Neuronal stem cell (in vitro differentiated cells): ENCODE data around the gene HOXA6.

Experiments used
- DNase-seq: peaks from one replicate; pipeline ENCODE4 v3.0.0-alpha.2; 2013; ENCODE audit warnings: low spot score
- H2AFZ ChIP-seq: one replicate; pipeline ENCODE4 v1.6.1; 2013; ENCODE audit warnings: mild to moderate bottlenecking, low read length, inconsistent platforms
- H2AK5ac ChIP-seq: 2 replicates; pipeline ENCODE4 v1.6.1; 2013; ENCODE audit warnings: low read depth, mild to moderate bottlenecking, inconsistent platforms, low read length, moderate library complexity, mixed read lengths
- H2BK120ac ChIP-seq: 2 replicates; pipeline ENCODE4 v1.6.1; 2013; ENCODE audit warnings: low read depth, mild to moderate bottlenecking, inconsistent platforms, low read length, moderate library complexity, mixed read lengths
- H2BK12ac ChIP-seq: one replicate; pipeline ENCODE4 v1.6.1; 2013; ENCODE audit warnings: low read length, inconsistent platforms
- H2BK15ac ChIP-seq: 2 replicates; pipeline ENCODE4 v1.6.1; 2013; ENCODE audit warnings: mild to moderate bottlenecking, low read length, inconsistent platforms, mixed read lengths
- H2BK5ac ChIP-seq: one replicate; pipeline ENCODE4 v1.6.1; 2013; ENCODE audit warnings: inconsistent platforms, mild to moderate bottlenecking, low read length, moderate library complexity
- H3K14ac ChIP-seq: one replicate; pipeline ENCODE4 v1.6.1; 2013; ENCODE audit warnings: low read length, inconsistent platforms
- H3K18ac ChIP-seq: 2 replicates; pipeline ENCODE4 v1.6.1; 2013; ENCODE audit warnings: low read length, inconsistent platforms
- H3K23ac ChIP-seq: 2 replicates; pipeline ENCODE4 v1.6.1; 2013; ENCODE audit warnings: low read depth, mild to moderate bottlenecking, mixed read lengths, low read length, inconsistent platforms; ENCODE audit not compliant: poor library complexity
- H3K27ac ChIP-seq: replicated peaks from 3 replicates; pipeline ENCODE4 v1.5.1; 2013; ENCODE audit warnings: low read length, inconsistent platforms
- H3K27me3 ChIP-seq, 3 experiments: 2 replicates each; pipeline ENCODE4 v1.6.1; 2013; ENCODE audit warnings: low read length in 3 of 3, mild to moderate bottlenecking in 2 of 3, inconsistent platforms in 1 of 3, low read depth in 1 of 3, mixed read lengths in 1 of 3, moderate library complexity in 1 of 3; ENCODE audit not compliant: control insufficient read depth in 3 of 3, insufficient read depth in 3 of 3
- H3K36me3 ChIP-seq, 2 donors: replicated peaks in 1 of 2; 2 replicates each; pipeline ENCODE4 v1.6.1; 2013; ENCODE audit warnings: low read length in 2 of 2; ENCODE audit not compliant: control insufficient read depth in 2 of 2, insufficient read depth in 2 of 2
- H3K4ac ChIP-seq: 2 replicates; pipeline ENCODE4 v1.6.1; 2013; ENCODE audit warnings: inconsistent platforms, mild to moderate bottlenecking, low read length, moderate library complexity
- H3K4me1 ChIP-seq, 2 donors: 1 replicate in 1 of 2; 2 replicates in 1 of 2; pipeline ENCODE4 v1.6.1; 2013; ENCODE audit warnings: low read length in 2 of 2, low read depth in 1 of 2; ENCODE audit not compliant: control insufficient read depth in 2 of 2, insufficient read depth in 1 of 2
- H3K4me2 ChIP-seq: one replicate; pipeline ENCODE4 v1.6.1; 2013; ENCODE audit warnings: mild to moderate bottlenecking, low read length, inconsistent platforms; ENCODE audit not compliant: insufficient read depth, poor library complexity, severe bottlenecking
- H3K4me3 ChIP-seq, 2 donors: 2 replicates each; pipeline ENCODE4 v1.5.1; 2013; ENCODE audit warnings: low read length in 2 of 2, mild to moderate bottlenecking in 2 of 2, inconsistent platforms in 1 of 2, moderate library complexity in 1 of 2
- H3K79me1 ChIP-seq: one replicate; pipeline ENCODE4 v1.6.1; 2013; ENCODE audit warnings: low read depth, mild to moderate bottlenecking, inconsistent platforms, low read length, moderate library complexity
- H3K9ac ChIP-seq: one replicate; pipeline ENCODE4 v1.6.1; 2013; ENCODE audit warnings: mild to moderate bottlenecking, low read depth, low read length, inconsistent platforms; ENCODE audit not compliant: poor library complexity
- H3K9me3 ChIP-seq, 2 donors: replicated peaks in 1 of 2; 2 replicates each; pipeline versions ENCODE3 to v1.6.1; 2013; ENCODE audit warnings: low read length in 2 of 2, mild to moderate bottlenecking in 2 of 2, inconsistent platforms in 1 of 2, low read depth in 1 of 2, mixed read lengths in 1 of 2, moderate library complexity in 1 of 2; ENCODE audit not compliant: control insufficient read depth in 2 of 2, insufficient read depth in 1 of 2
- H4K8ac ChIP-seq: one replicate; pipeline ENCODE4 v1.6.1; 2013; ENCODE audit warnings: low read depth, mild to moderate bottlenecking, inconsistent platforms, low read length, moderate library complexity
- H4K91ac ChIP-seq: one replicate; pipeline ENCODE4 v1.6.1; 2013; ENCODE audit warnings: low read length, low read depth, mild to moderate bottlenecking, inconsistent platforms; ENCODE audit not compliant: poor library complexity
- WGBS, 2 donors: extraction: QIAGEN DNeasy Blood & Tissue Kit; methylation state at CpG; one replicate each; pipeline ENCODE4 v1.1.7; 2013; ENCODE audit warnings: missing lambda C conversion rate in 2 of 2, mixed read lengths in 1 of 2; ENCODE audit not compliant: insufficient read length in 2 of 2, insufficient replicate concordance in 1 of 2; ENCODE audit errors: extremely low coverage in 2 of 2; 5-methylcytosine and 5-hydroxymethylcytosine counted together

The HOXA6 gene

DNA sequence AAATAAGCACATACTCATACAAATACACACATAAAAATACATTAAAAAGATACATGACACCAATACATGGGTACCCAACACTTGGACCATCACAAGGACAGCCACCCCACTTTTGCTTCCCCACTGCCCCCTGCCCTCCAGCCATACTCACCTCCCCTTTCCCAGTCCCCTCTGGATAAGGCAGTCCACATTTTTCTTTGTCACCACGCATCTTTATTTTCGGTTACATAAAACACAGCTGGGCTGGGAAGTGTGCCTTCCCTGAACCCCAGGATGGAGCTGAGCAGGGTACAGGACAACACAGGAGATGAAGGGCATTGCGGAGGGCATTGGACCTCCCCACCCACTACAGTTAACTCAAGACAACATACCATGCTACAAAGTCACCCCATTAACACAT, 6.0 kb upstream of the HOXA6 start:
- Histone ChIP-seq H3K27me3 (peaks cover 82 to 99% (median 98%) of the 10 kb centered on the region in 3 experiments), H3K27ac (no peak overlapping the region), H3K14ac (no peak overlapping the region), H3K23ac (no peak overlapping the region), H2BK120ac (no peak overlapping the region), H3K4me1 (no peaks in the 10 kb centered on the region), H4K91ac (no peak overlapping the region), H2BK5ac (no peak overlapping the region), H3K4me3 (no peak overlapping the region), H2AK5ac (no peak overlapping the region), H2AFZ (no peak overlapping the region), H3K9me3 (peaks cover 10 to 40% of the 10 kb centered on the region in 2 donors), H3K18ac (no peak overlapping the region), H3K9ac (no peak overlapping the region), H3K4ac (no peak overlapping the region), H2BK12ac (no peak overlapping the region), H3K36me3 (no peaks in the 10 kb centered on the region), H3K79me1 (no peaks in the 10 kb centered on the region), H3K4me2 (no peak overlapping the region), H4K8ac (no peak overlapping the region), H2BK15ac (no peak overlapping the region)
- no CpG with 5 or more reads among the region's 3 CpGs for WGBS, 2 donors
- DNase-seq: no peak

DNA sequence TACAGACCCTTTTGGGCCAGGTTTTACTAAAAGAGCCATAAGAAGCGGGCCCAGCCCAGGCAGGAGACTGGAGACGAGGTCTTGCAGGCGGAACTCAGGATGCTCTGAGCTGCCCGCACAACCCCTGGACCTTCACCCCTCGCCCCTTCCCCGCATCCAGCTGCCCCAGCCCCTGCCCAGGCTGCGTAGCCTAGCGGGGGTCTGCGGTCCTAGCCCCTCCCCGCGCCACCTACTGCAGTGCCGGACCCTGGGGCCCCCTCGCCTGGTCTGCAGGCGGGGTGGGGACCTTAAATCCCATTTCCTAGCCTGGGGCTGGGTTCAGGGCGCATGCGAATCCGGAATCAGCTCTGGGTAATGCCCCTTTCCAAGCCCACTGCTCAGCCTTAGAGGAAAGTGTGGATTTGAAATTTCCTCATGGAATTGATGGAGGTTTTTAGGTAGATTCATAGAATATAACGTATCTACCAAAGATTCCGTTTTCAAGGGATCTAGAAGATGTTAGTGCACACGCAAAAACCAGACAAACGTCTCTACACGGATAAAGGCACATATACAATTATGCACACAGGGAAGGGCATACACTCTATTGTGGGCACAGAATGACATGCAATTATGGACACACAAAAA, 5.4 kb upstream of the HOXA6 start:
- Histone ChIP-seq H3K9ac (no peak overlapping the region), H3K4ac (no peak overlapping the region), H3K36me3 (no peaks in the 10 kb centered on the region), H2BK5ac (no peak overlapping the region), H2BK120ac (no peak overlapping the region), H2BK12ac (no peak overlapping the region), H3K27ac (no peak overlapping the region), H3K27me3 (peaks cover 84 to 99% (median 98%) of the 10 kb centered on the region in 3 experiments), H2BK15ac (no peak overlapping the region), H2AK5ac (no peak overlapping the region), H2AFZ (peak overlapping the region; percentile 47), H3K4me3 (no peak overlapping the region), H4K91ac (no peak overlapping the region), H3K23ac (peak overlapping the region; percentile 36), H3K14ac (peak overlapping the region; percentile 65), H3K79me1 (no peaks in the 10 kb centered on the region), H3K4me2 (no peak overlapping the region), H4K8ac (no peak overlapping the region), H3K4me1 (no peaks in the 10 kb centered on the region), H3K9me3 (peaks cover 10 to 43% of the 10 kb centered on the region in 2 donors), H3K18ac (peak overlapping the region; percentile 22)
- WGBS, 2 donors: no CpG with 5 or more reads among the region's 22 CpGs
- no peak for DNase-seq

DNA sequence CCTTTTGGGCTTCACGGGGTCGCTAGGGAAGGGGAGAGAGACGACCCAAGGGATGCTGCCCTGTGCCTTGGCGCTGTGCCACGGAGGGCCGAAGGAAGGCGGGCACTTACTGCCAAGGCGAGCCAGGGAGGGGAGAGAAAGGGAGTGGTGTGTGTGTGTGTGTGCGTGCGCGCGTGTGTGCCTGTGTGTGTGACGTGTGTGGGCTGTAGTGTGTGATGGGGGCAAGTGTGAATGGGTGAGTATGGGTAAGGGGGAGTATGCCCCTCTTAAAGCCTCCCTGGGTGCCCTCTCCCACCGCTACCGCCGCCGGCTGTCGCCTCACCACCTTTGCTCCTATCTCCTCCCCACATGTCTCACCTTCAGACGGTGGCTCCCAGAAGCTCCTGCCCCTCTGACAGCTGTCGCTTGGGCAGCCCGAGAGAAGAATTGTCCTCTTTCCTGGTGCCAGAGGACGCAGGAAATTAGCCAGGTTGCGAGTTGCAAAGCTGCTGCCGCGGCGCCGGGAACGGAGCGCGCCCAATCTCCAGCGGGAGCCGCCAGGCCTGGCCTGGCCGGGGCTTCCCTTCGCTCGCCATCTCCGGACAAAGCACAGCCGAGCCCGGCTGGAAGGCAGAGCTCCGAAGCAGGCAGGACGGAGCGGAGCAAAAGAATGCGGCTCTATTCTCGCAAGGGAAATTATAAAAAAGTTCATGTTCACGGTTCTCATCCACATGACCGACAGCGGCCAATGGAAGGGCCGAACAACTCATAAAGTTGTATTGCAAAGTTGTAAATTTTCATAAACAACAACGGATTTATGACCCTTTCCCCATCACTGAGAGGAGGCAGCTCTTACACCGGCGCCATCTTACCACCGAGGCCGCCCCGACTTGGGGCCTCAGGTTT, 4.6 kb upstream of the HOXA6 start, which contains the start of gene HOXA3:
TSS of gene HOXA3 (minus strand) at position 653 of the 885 bp plus-strand sequence. CDS start 41,943 bp downstream, outside the sequence.
- H3K4me3 ChIP-seq: peak within 1 kb of the TSS in 1 of 2 donors; percentile 34
- WGBS, 2 donors: no CpG with 5 or more reads among the region's 53 CpGs
- DNase-seq: no peak

More for the DNA sequence above, 4.6 kb upstream of the HOXA6 start, which contains the start of gene HOXA3:
- Histone ChIP-seq H2BK12ac (no peak within 1 kb of the TSS), H3K4me2 (no peak within 1 kb of the TSS), H3K9ac (no peak within 1 kb of the TSS), H2AK5ac (no peak within 1 kb of the TSS), H3K36me3 (no peaks in the 10 kb centered on the region), H3K4ac (no peak within 1 kb of the TSS), H4K8ac (no peak within 1 kb of the TSS), H3K79me1 (no peaks in the 10 kb centered on the region), H3K23ac (peak within 1 kb of the TSS; percentile 36), H3K4me1 (no peaks in the 10 kb centered on the region), H3K9me3 (peaks cover 4 to 39% of the 10 kb centered on the region in 2 donors), H3K18ac (peak within 1 kb of the TSS; percentile 22), H4K91ac (no peak within 1 kb of the TSS), H2BK120ac (no peak within 1 kb of the TSS), H2AFZ (peak within 1 kb of the TSS; percentile 86), H3K27ac (no peak within 1 kb of the TSS), H2BK5ac (no peak within 1 kb of the TSS), H2BK15ac (no peak within 1 kb of the TSS), H3K27me3 (peaks cover 84 to 99% (median 98%) of the 10 kb centered on the region in 3 experiments), H3K14ac (peak within 1 kb of the TSS; percentile 65)
